GM20000 (cell line): Measurements from ENCODE around the gene ELK1.

ENCODE experiments used
- DNase-seq: peaks from one replicate; pipeline ENCODE4 v3.0.0; 2012; ENCODE audit warnings: low spot score
- CTCF ChIP-seq: IDR thresholded peaks from 2 replicates; pipeline ENCODE4 v1.5.1; 2012; ENCODE audit warnings: mild to moderate bottlenecking, control low read depth; ENCODE audit errors: extremely low read depth, missing control alignments

ELK1 gene

GRCh38 chrX:47618923-47619485 is 31.4 kb downstream of the ELK1 start:
- no peak for TF ChIP-seq CTCF
- no peak for DNase-seq

- no peak for DNase-seq
- TF ChIP-seq CTCF, result no peak
Measured at GRCh38 chrX:47614618-47615017, 35.7 kb downstream of the ELK1 start.

GRCh38 chrX:47613082-47613481 is 37.3 kb downstream of the ELK1 start:
- DNase-seq, result no peak
- TF ChIP-seq CTCF, result no peak

DNA sequence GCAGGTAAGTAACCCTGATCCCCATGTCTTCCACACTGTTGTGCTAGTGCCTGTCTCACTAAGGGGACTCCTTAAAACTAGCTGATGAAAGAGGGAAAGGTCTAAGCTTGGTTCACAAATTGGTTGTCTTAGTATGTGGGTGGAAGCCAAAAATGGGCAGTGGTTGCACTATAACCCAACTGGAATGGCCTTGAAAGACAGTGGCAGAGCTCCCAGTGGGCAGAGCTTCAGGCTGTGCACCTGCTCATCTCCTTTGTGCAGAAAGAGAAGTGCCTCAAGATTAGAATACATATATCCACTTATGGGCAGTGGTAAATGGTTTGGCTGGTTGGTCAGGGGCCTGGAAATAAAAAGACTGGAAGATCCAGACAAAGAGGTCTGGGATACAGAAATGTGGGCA is 37.9 kb downstream of the ELK1 start:
- TF ChIP-seq CTCF, result no peak
- no peak for DNase-seq

DNA sequence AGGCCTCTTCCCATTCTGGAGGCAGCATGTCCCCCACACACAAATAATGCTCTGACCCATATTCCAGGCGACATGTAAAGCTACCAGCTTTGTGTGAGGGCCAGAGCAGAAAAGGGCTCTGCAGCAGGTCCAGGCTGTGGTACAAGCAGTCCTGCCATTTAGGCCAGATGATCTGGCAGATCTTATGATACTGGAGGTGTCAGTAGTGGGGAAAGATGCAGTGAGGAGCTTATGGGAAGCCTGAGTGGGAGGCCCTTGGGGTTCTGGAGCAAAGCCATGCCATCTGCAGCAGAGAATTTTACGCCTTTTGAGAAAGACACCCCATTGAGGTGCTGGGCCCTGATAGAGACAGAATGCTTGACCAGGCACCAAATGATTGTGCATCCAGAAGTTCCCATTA is 38.4 kb downstream of the ELK1 start:
- DNase-seq, result no peak

GRCh38 chrX:47611489-47611888 is 38.9 kb downstream of the ELK1 start:
- no peak for TF ChIP-seq CTCF
- no peak for DNase-seq

More for the DNA sequence above, 38.4 kb downstream of the ELK1 start:
- TF ChIP-seq CTCF, result no peak

GRCh38 chrX:47610511-47610910 is 39.9 kb downstream of the ELK1 start:
- DNase-seq, result no peak
- TF ChIP-seq CTCF, result no peak
